A549 (cell line): ENCODE data around the gene INPP1. TPM values are rescaled to one million over a fixed set of nuclear protein-coding genes. Genes with fewer than 3 reads are reported as not detected.
A peak's percentile ranks its signal among the peaks of the same experiment; 100 is the strongest.

Experiments used
- ATAC-seq, 2 experiments: fragments of 200-7000 bp in 1 of 2; fragments of >200 bp in 1 of 2; cut with Nextera tagmentation in 1 of 2; cut with Tn5 transposase in 1 of 2; 3 replicates each; pipeline versions ENCODE4 v1.8.0 to v1.9.1; 2018 to 2020; ENCODE audit warnings: mild to moderate bottlenecking in 1 of 2, moderate library complexity in 1 of 2
- CTCF ChIA-PET: fragments of 300-600 bp; sonication (Branson Sonifier 250); formaldehyde crosslinking; extraction: SDS; loops from one replicate; lab custom pipeline; 2021; ENCODE audit warnings: antibody characterized with exemption, inconsistent platforms; lab: Yijun Ruan, JAX
- POLR2A ChIA-PET: fragments of 350-600 bp; formaldehyde crosslinking; extraction: SDS; loops from one replicate; lab custom pipeline; 2021; ENCODE audit warnings: antibody characterized with exemption, inconsistent platforms; lab: Yijun Ruan, JAX
- DNase-seq, 2 experiments: peaks; one replicate each; pipeline versions ENCODE4 v3.0.0 to v3.0.0-alpha.2; 2011 to 2016; ENCODE audit warnings: low read depth in 1 of 2, low spot score in 1 of 2
- FAIRE-seq: peaks from 2 replicates; lab custom pipeline; 2011; peaks lifted over from hg19 to GRCh38; lab: Jason Lieb, UNC
- H3K27ac ChIP-seq, 2 experiments: fragments of >200 bp; sonication (Bioruptor Twin); formaldehyde crosslinking; 3 replicates each; pipeline ENCODE4 v1.5.1; 2016 to 2017
- H3K4me1 ChIP-seq: fragments of >200 bp; sonication (Bioruptor Twin); formaldehyde crosslinking; 3 replicates; pipeline ENCODE4 v1.6.1; 2016
- H3K4me2 ChIP-seq: fragments of >200 bp; sonication (Bioruptor Twin); formaldehyde crosslinking; 3 replicates; pipeline ENCODE4 v1.6.1; 2016
- H3K4me3 ChIP-seq: fragments of >200 bp; sonication (Bioruptor Twin); formaldehyde crosslinking; 3 replicates; pipeline ENCODE4 v1.5.1; 2016
- H3K9me3 ChIP-seq: fragments of >200 bp; sonication (Bioruptor Twin); formaldehyde crosslinking; 3 replicates; pipeline ENCODE4 v1.6.1; 2016
- BHLHE40 ChIP-seq: IDR thresholded peaks from 2 replicates; pipeline ENCODE4 v1.6.1; 2012; ENCODE audit warnings: low read depth, low read length, inconsistent platforms
- CBX8 ChIP-seq: fragments of 200-600 bp; sonication (generic); IDR thresholded peaks from 2 replicates; pipeline ENCODE4 v1.6.1; 2016
- E2F6 ChIP-seq: IDR thresholded peaks from 2 replicates; pipeline ENCODE4 v1.6.1; 2012; ENCODE audit warnings: low read depth, borderline replicate concordance
- ELK1 ChIP-seq: fragments of 150-350 bp; IDR thresholded peaks from 2 replicates; pipeline ENCODE4 v1.6.1; 2014; ENCODE audit warnings: low read depth, mild to moderate bottlenecking, low read length
- ESRRA ChIP-seq: fragments of 150-350 bp; IDR thresholded peaks from 2 replicates; pipeline ENCODE4 v1.6.1; 2014; ENCODE audit warnings: mild to moderate bottlenecking, low read length, borderline replicate concordance
- FOSB ChIP-seq: fragments of 250-450 bp; sonication (Bioruptor Pico); IDR thresholded peaks from 2 replicates; pipeline ENCODE4 v1.5.0; 2020; ENCODE audit warnings: mild to moderate bottlenecking, moderate library complexity
- GATA3 ChIP-seq: IDR thresholded peaks from 2 replicates; pipeline ENCODE4 v1.6.1; 2012; ENCODE audit warnings: borderline replicate concordance
- HOXB5 ChIP-seq: fragments of 250-450 bp; sonication (Bioruptor Pico); IDR thresholded peaks from 2 replicates; pipeline ENCODE4 v1.5.0; 2020; ENCODE audit warnings: mild to moderate bottlenecking, moderate library complexity
- JUN ChIP-seq, 2 experiments: fragments of >200 bp; sonication (Bioruptor Twin); formaldehyde crosslinking; IDR thresholded peaks; 2 replicates in 1 of 2; 3 replicates in 1 of 2; pipeline ENCODE4 v1.6.1; 2016 to 2017
- KDM5A ChIP-seq: fragments of 200-600 bp; sonication (generic); IDR thresholded peaks from 2 replicates; pipeline ENCODE4 v1.6.1; 2016; ENCODE audit warnings: antibody characterized with exemption, mild to moderate bottlenecking
- MAFK ChIP-seq: fragments of 450-650 bp; IDR thresholded peaks from 2 replicates; pipeline ENCODE4 v1.6.1; 2014; ENCODE audit not compliant: partially characterized antibody
- NFE2L2 ChIP-seq: fragments of 150-350 bp; conservative IDR thresholded peaks from 2 replicates; pipeline ENCODE4 v1.6.1; 2014; ENCODE audit warnings: low read length
- POLR2AphosphoS2 ChIP-seq: conservative IDR thresholded peaks from 2 replicates; pipeline ENCODE4 v1.6.1; 2012; ENCODE audit warnings: low read length, improper control_type of control experiment, inconsistent platforms
- RAD21 ChIP-seq, 2 experiments: fragments of >200 bp in 1 of 2; sonication (Bioruptor Twin) in 1 of 2; formaldehyde crosslinking in 1 of 2; IDR thresholded peaks in 1 of 2; conservative IDR thresholded peaks in 1 of 2; 2 replicates in 1 of 2; 3 replicates in 1 of 2; pipeline ENCODE4 v1.6.1; 2012 to 2018; ENCODE audit warnings: inconsistent platforms in 1 of 2
- RARB ChIP-seq: fragments of 250-450 bp; sonication (Bioruptor Pico); IDR thresholded peaks from 2 replicates; pipeline ENCODE4 v1.8.0; 2021; ENCODE audit warnings: mild to moderate bottlenecking, moderate library complexity
- RFX5 ChIP-seq: fragments of 450-650 bp; IDR thresholded peaks from 2 replicates; pipeline ENCODE4 v1.7.1; 2014; ENCODE audit warnings: antibody characterized with exemption, mild to moderate bottlenecking, moderate library complexity
- SMC3 ChIP-seq: fragments of >200 bp; sonication (Bioruptor Twin); formaldehyde crosslinking; IDR thresholded peaks from 3 replicates; pipeline ENCODE4 v1.6.1; 2018; ENCODE audit warnings: inconsistent platforms
- SREBF2 ChIP-seq: fragments of 450-650 bp; IDR thresholded peaks from 2 replicates; pipeline ENCODE4 v1.6.1; 2014; ENCODE audit warnings: mild to moderate bottlenecking, moderate library complexity
- TP53 ChIP-seq: fragments of 250-450 bp; sonication (Bioruptor Pico); IDR thresholded peaks from 2 replicates; pipeline ENCODE4 v1.5.0; 2021; ENCODE audit warnings: mild to moderate bottlenecking, moderate library complexity
- ZC3H11A ChIP-seq: fragments of 450-650 bp; IDR thresholded peaks from 2 replicates; pipeline ENCODE4 v1.6.1; 2014; ENCODE audit warnings: antibody characterized with exemption, mild to moderate bottlenecking
- ZFP36 ChIP-seq: fragments of 450-650 bp; IDR thresholded peaks from 2 replicates; pipeline ENCODE4 v1.6.1; 2014; ENCODE audit warnings: borderline replicate concordance; ENCODE audit not compliant: partially characterized antibody
- ZNF302 ChIP-seq: fragments of 250-450 bp; sonication (Bioruptor Pico); IDR thresholded peaks from 2 replicates; pipeline ENCODE4 v1.9.0; 2021; ENCODE audit warnings: inconsistent platforms, mild to moderate bottlenecking, moderate library complexity
- WGBS: methylation state at CpG from one replicate; pipeline ENCODE4 v1.1.6; 2017; ENCODE audit errors: missing lambda C conversion rate; 5-methylcytosine and 5-hydroxymethylcytosine counted together
- polyA plus RNA-seq, 4 experiments: library from polyadenylated mRNA; depleted of rRNA in 3 of 4; stranded (reverse); fragments of >200 nt; fragmentation: RNase III in 1 of 4; extraction: RNeasy Plus Mini Kit Qiagen cat#74134 plus additional on column Dnase treatment in 1 of 4; gene quantifications; 2 replicates in 3 of 4; 3 replicates in 1 of 4; pipeline ENCODE4 v1.2.3, GENCODE V29; 2011 to 2017
- TF ChIP-seq, protein P1 (sequence below): fragments of >200 bp; sonication (Bioruptor Twin); formaldehyde crosslinking; IDR thresholded peaks from 3 replicates; pipeline ENCODE4 v1.5.1; 2016

The INPP1 gene
- polyA plus RNA-seq, 2 of the 4 experiments (the other 2 are of a cell fraction) = 12.8 to 18.4 TPM

GRCh38 chr2:190340369-190340768 lies 3.0 kb upstream of the INPP1 start (continued):
- TF ChIP-seq RARB (CRISPR knock-in tag) = no peak

DNA sequence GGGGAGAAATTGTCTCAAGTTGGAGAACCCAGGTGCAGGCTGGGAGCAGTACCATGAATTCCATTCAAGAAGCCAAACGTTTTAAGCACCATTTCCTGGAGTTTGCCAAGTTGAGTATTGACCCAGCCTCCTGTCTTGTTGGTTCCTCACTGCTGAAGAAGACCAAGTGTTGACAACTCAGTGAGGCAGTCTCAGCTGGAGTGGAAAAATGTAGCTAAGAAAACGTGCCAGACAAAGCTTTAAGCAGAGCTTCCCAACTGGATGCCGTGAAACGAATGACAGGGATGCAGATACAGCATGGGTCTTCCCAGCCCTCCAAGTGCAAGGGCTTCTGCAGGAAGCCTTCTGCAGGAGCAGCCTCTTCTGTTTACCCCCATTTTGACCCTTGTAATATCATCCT lies 778 bp upstream of the INPP1 start:
- peak overlapping the region; percentile 4 to 95; a peak in 4 of 6 replicates for H3K27ac ChIP-seq

DNA sequence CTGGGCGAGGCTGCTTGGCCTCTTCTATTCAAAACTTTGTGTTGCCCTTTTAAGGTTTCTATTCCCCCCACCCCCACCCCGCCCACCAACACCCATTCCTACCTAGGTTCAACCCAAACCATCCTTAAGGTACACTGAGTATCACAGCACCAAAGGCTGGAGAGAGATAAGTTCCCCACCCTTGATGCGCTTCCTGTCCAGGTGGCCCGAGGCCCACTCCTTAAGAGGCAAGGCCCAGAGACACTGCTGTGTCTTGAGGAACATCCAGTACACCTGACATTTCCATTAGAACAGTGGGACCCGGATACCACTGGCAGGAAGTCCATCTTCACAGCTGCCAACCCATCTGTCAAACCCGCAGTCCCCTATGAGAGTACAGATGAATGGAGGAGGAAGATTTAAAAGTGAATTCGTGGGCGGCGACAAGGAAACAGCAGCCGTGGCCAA lies 277 bp upstream of the INPP1 start:
- H3K4me1 ChIP-seq = peaks cover 30% of the 10 kb centered on the region
- DNase-seq (no peak), ATAC-seq (peak in 1 of 2 experiments; percentile 37; a peak in 4 of 6 replicates)
- 30% methylated on average over 9 of the region's 10 CpGs for WGBS
- CTCF ChIA-PET = interaction anchor here (0.6 to 3.9 kb wide), 6 partner anchors 13 to 542 kb away, joined by 3 to 22 read pairs (median 4); partner anchors contain the start of gene HIBCH
- TF ChIP-seq HOXB5 (CRISPR knock-in tag) (0 out of 2 replicates have a peak, but pooled peaks have one; percentile 8), ZC3H11A (no peak), POLR2AphosphoS2 (no peak)
- TF ChIP-seq, all 56 proteins: peak for 1
- peak overlapping the region; percentile 87 for H3K4me2 ChIP-seq
- FAIRE-seq = no peak
- peak overlapping the region; percentile 67 to 95 for H3K27ac ChIP-seq
- POLR2A ChIA-PET = interaction anchor here (1.3 kb wide), 1 partner anchor 23 kb away, joined by 4 read pairs; the partner anchor contains the start of gene HIBCH
- H3K9me3 ChIP-seq = no peaks in the 10 kb centered on the region
- H3K4me3 ChIP-seq = peak overlapping the region; percentile 63

More for the DNA sequence above, 778 bp upstream of the INPP1 start:
- 71% methylated on average over 4 of the region's 4 CpGs for WGBS
- TF ChIP-seq E2F6 (no peak), HOXB5 (CRISPR knock-in tag) (no peak), TP53 (CRISPR knock-in tag) (no peak), JUN (IDR thresholded peaks at IDR 0.05) (no peak)
- DNase-seq = no peak
- POLR2A ChIA-PET = interaction anchor here (1.3 kb wide), 1 partner anchor 23 kb away, joined by 4 read pairs; the partner anchor contains the start of gene HIBCH
- peaks cover 30% of the 10 kb centered on the region for H3K4me1 ChIP-seq
- no peaks in the 10 kb centered on the region for H3K9me3 ChIP-seq
- ATAC-seq = no peak
- CTCF ChIA-PET = interaction anchor here (1.2 kb wide), 1 partner anchor 23 kb away, joined by 3 read pairs; the partner anchor contains the start of gene HIBCH
- peak overlapping the region; percentile 87 for H3K4me2 ChIP-seq
- no peak overlapping the region for H3K4me3 ChIP-seq
- no peak for FAIRE-seq

DNA sequence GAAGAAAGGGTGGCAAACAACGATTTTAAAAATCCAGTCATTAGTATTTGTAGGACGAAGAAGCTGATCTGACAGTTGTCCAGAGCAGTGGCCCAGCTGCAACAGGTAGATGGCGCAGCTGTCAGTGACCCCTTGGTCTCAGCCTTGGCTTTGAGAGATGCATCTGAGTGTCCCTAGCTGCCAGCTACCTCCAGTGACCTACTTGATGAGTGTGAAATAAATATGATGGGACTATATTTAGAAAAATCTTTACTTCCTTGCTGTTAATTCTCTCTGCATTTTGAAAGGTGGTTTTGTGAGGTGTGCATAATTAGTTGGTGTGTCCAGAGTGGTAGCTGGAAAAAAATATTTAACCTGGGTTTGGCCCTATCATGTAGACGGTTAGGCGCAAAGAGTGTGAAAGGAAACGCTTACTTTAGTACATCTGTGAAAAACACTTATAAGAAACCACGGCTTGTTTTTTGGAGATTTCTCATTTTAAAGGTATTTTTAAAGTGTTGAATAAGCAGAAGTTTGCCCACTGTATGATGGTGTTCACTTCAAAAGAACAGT lies 963 bp downstream of the INPP1 start:
- TF ChIP-seq BHLHE40 (no peak), SMC3 (peak; percentile 58; the same call in 2 of the 3 replicates), MAFK (no peak), ELK1 (no peak), NFE2L2 (no peak), ESRRA (no peak), KDM5A (no peak), CBX8 (no peak), RARB (CRISPR knock-in tag) (no peak), FOSB (no peak), ZNF302 (CRISPR knock-in tag) (no peak), SREBF2 (no peak), RFX5 (0 out of 2 replicates have a peak, but pooled peaks have one; percentile 4), RAD21 (conservative IDR thresholded peaks at IDR 0.05 in 1 of 2, IDR thresholded peaks at IDR 0.05 in 1 of 2) (peak; percentile 28 to 52; a peak in 4 of 5 replicates), GATA3 (no peak), ZFP36 (no peak)
- TF ChIP-seq, protein P1, sequence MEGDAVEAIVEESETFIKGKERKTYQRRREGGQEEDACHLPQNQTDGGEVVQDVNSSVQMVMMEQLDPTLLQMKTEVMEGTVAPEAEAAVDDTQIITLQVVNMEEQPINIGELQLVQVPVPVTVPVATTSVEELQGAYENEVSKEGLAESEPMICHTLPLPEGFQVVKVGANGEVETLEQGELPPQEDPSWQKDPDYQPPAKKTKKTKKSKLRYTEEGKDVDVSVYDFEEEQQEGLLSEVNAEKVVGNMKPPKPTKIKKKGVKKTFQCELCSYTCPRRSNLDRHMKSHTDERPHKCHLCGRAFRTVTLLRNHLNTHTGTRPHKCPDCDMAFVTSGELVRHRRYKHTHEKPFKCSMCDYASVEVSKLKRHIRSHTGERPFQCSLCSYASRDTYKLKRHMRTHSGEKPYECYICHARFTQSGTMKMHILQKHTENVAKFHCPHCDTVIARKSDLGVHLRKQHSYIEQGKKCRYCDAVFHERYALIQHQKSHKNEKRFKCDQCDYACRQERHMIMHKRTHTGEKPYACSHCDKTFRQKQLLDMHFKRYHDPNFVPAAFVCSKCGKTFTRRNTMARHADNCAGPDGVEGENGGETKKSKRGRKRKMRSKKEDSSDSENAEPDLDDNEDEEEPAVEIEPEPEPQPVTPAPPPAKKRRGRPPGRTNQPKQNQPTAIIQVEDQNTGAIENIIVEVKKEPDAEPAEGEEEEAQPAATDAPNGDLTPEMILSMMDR = peak; percentile 64
- H3K4me1 ChIP-seq = peaks cover 30% of the 10 kb centered on the region
- peak overlapping the region; percentile 87 for H3K4me2 ChIP-seq
- ChIA-PET CTCF (interaction anchor here (0.7 to 3.9 kb wide), 16 partner anchors 11 to 462 kb away, joined by 3 to 22 read pairs (median 3); partner anchors contain the start of gene HIBCH), POLR2A (interaction anchor here (0.9 to 1.2 kb wide), 2 partner anchors 10 to 25 kb away, joined by 4 to 5 read pairs; partner anchors contain the start of gene HIBCH)
- FAIRE-seq (no peak), DNase-seq (peak; percentile 48 to 71), ATAC-seq (peak; percentile 83 to 88)
- H3K4me3 ChIP-seq = peak overlapping the region; percentile 63
- H3K27ac ChIP-seq = peak overlapping the region; percentile 67 to 95
- 34% methylated on average over 7 of the region's 7 CpGs for WGBS
- H3K9me3 ChIP-seq = no peaks in the 10 kb centered on the region
